WERI-Rb-1 (cell line): ENCODE measurements around the gene MTPN.

ENCODE experiments used
- DNase-seq: peaks from one replicate; pipeline ENCODE4 v3.0.0-alpha.2; 2020
- H3K27ac ChIP-seq: fragments of 250-450 bp; sonication (Bioruptor Pico); 2 replicates; pipeline ENCODE4 v1.5.1; 2020; ENCODE audit warnings: mild to moderate bottlenecking, moderate library complexity
- H3K27me3 ChIP-seq: fragments of 250-450 bp; sonication (Bioruptor Pico); 2 replicates; pipeline ENCODE4 v1.5.1; 2021; ENCODE audit warnings: mild to moderate bottlenecking, low read depth, moderate library complexity; ENCODE audit not compliant: insufficient read depth, severe bottlenecking
- H3K36me3 ChIP-seq: fragments of 250-450 bp; sonication (Bioruptor Pico); 2 replicates; pipeline ENCODE4 v1.5.1; 2020; ENCODE audit warnings: mild to moderate bottlenecking, moderate library complexity
- H3K4me3 ChIP-seq: 2 replicates; pipeline ENCODE4 v1.5.1; 2011; ENCODE audit warnings: low read depth, mild to moderate bottlenecking, control low read depth, low read length
- H3K9me3 ChIP-seq: fragments of 250-450 bp; sonication (Bioruptor Pico); 2 replicates; pipeline ENCODE4 v1.5.1; 2021; ENCODE audit warnings: mild to moderate bottlenecking, moderate library complexity; ENCODE audit not compliant: severe bottlenecking
- CTCF ChIP-seq: IDR thresholded peaks from 2 replicates; pipeline ENCODE4 v1.5.1; 2011; ENCODE audit warnings: low read depth, mild to moderate bottlenecking, control low read depth, inconsistent platforms, low read length

The MTPN gene

GRCh38 chr7:135900065-135900546 lies 77.1 kb downstream of the MTPN start:
- TF ChIP-seq CTCF, result no peak
- no peaks in the 10 kb centered on the region for H3K9me3 ChIP-seq
- no peaks in the 10 kb centered on the region for H3K27me3 ChIP-seq
- no peak overlapping the region for H3K27ac ChIP-seq
- H3K36me3 ChIP-seq, result no peaks in the 10 kb centered on the region
- no peak overlapping the region for H3K4me3 ChIP-seq
- no peak for DNase-seq

GRCh38 chr7:135899458-135900064 lies 77.6 kb downstream of the MTPN start:
- no peaks in the 10 kb centered on the region for H3K9me3 ChIP-seq
- no peaks in the 10 kb centered on the region for H3K36me3 ChIP-seq
- no peak for TF ChIP-seq CTCF
- H3K4me3 ChIP-seq, result no peak overlapping the region
- no peaks in the 10 kb centered on the region for H3K27me3 ChIP-seq
- no peak for DNase-seq
- H3K27ac ChIP-seq, result no peak overlapping the region

GRCh38 chr7:135898226-135898625 lies 78.9 kb downstream of the MTPN start:
- H3K27ac ChIP-seq, result peak overlapping the region; percentile 62
- H3K9me3 ChIP-seq, result no peaks in the 10 kb centered on the region
- DNase-seq, result peak; percentile 67
- no peaks in the 10 kb centered on the region for H3K36me3 ChIP-seq
- H3K4me3 ChIP-seq, result no peak overlapping the region
- no peaks in the 10 kb centered on the region for H3K27me3 ChIP-seq
- TF ChIP-seq CTCF, result no peak

GRCh38 chr7:135894816-135895215 lies 82.3 kb downstream of the MTPN start:
- H3K9me3 ChIP-seq, result no peaks in the 10 kb centered on the region
- no peak overlapping the region for H3K27ac ChIP-seq
- DNase-seq, result no peak
- H3K4me3 ChIP-seq, result no peak overlapping the region
- H3K27me3 ChIP-seq, result no peaks in the 10 kb centered on the region
- no peak for TF ChIP-seq CTCF
- H3K36me3 ChIP-seq, result no peaks in the 10 kb centered on the region

GRCh38 chr7:135889823-135890222 lies 87.3 kb downstream of the MTPN start:
- Histone ChIP-seq H3K4me3 (no peak overlapping the region), H3K9me3 (no peaks in the 10 kb centered on the region), H3K27me3 (no peaks in the 10 kb centered on the region), H3K27ac (no peak overlapping the region), H3K36me3 (no peaks in the 10 kb centered on the region)
- no peak for DNase-seq
- no peak for TF ChIP-seq CTCF

- Histone ChIP-seq H3K9me3 (no peaks in the 10 kb centered on the region), H3K27me3 (no peaks in the 10 kb centered on the region), H3K36me3 (no peaks in the 10 kb centered on the region), H3K4me3 (no peak overlapping the region), H3K27ac (no peak overlapping the region)
- TF ChIP-seq CTCF, result no peak
- no peak for DNase-seq
These were observed 88.4 kb downstream of the MTPN start for GRCh38 chr7:135888740-135889139.
